ENCODE measurements around the gene SVEP1.
"Not testable (repeated sequence)": the region's sequence is repeated elsewhere in the genome, so short reads cannot be mapped to it uniquely, and the experiment has no call there.

SVEP1 gene

DNA sequence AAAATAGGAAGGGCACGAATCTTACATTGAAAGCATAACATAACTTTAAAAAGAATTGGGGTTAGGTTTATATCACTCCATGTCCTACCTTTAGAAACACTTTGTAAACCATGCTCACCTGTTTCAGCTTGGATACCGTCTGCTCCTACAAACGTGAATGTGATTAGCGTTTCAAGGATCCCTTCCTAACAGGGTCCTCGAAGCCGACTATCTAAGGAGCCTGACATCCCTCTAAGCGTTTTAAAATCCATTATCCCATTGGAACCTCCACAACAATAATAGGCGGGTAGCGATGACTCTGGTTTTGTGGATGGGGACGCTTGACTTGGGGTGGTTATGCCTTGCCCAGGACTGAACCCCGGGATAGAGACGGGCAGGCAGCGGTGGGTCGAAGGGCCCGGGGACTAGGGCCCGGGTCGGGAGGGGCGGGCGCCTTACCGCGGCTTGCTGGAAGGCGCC, 937 bp downstream of the SVEP1 start:
- no peak for DNase-seq (ENCODE audit: low spot score)

GRCh38 chr9:110575945-110576344, 3.6 kb downstream of the SVEP1 start:
- DNase-seq (ENCODE audit: low spot score): no peak

- no peak for DNase-seq (ENCODE audit: low spot score)
Measured at GRCh38 chr9:110575169-110575568, 4.4 kb downstream of the SVEP1 start.

DNA sequence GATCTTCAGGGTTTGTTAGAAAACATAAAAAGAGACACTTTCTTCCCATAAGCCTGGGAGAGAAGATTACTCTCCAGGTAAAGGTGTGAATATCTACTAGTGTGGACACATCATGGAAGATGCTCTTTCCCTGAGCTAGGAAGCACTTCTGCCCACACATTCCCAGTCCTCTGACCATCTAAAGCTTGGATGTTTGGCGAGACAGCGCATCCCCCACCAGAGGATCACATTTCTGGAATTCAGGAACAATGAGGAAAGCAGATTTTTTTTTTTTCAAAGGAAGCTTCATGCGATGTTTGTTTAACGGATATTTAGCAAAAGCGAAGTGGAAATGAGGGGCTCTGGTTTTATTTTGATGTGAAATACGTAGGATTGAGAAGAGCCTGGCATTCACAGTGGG, 6.2 kb downstream of the SVEP1 start:
- no peak for DNase-seq (ENCODE audit: low spot score)

DNA sequence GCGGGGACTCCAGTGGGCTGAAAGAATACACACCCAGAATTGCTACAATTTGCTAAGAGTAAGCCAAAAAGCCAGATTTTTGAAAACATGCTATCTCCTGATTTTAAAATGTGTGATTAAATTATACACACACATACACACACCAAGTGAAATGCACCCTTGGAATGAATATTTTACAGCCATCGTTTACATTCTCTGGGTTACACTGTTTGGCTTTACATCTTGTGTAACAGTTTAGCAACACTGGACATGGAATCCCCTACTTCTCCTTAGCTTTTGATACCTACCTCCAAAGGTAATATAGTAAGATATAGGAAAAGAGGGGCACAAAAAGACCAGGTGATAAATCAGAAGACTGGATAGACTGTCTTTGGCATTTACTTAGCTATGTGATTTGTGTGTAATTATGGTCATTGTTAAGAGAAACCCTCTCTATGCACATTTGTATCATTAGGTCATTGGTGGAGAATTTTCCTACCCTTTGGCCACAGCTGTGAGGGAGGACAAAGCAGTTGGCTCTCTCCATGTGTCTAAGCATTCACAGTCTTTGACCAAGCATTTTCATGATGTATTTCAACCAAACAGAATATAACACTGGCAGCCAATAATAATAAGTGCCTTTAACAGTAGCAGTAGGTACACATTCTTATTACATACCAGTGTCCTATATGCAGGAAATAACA, 7.6 kb downstream of the SVEP1 start:
- no peak for DNase-seq (ENCODE audit: low spot score)

DNA sequence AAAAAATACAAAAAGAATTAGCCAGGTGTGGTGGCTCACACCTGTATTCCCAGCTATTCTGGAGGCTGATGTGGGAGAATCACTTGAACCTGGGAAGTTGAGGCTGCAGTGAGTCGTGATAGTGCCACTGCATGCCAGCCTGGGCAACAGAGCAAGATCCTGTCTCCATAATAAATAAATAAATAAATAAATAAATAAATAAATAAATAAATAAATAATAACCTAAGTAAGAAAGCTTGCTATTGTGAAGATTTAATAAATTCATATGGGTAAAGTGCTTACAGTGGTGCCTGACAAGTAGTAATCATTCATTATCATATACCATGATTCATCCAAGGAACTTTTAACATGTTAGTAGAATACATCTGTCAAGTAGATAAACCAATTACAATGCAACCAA, 13.4 kb downstream of the SVEP1 start:
- DNase-seq (ENCODE audit: low spot score): no peak

GRCh38 chr9:110561826-110562225, 17.7 kb downstream of the SVEP1 start:
- DNase-seq (ENCODE audit: low spot score): no peak

DNA sequence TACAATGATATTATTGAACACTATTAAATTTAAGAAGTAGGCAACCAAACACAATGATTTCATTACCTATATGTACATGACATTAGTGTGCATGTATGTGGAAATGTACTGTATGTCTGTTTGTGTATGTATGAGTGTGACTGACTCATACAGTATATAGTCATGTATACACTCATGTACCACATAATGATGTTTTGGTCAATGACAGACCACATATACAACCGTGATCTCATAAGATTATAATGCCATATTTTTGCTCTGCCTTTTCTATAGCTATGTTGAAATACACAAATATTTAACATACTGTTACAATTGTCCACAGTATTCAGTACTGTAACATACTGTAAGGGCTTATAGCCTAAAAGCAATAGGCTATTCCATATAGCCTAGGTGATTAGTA, 19.7 kb downstream of the SVEP1 start:
- no peak for DNase-seq (ENCODE audit: low spot score)

DNA sequence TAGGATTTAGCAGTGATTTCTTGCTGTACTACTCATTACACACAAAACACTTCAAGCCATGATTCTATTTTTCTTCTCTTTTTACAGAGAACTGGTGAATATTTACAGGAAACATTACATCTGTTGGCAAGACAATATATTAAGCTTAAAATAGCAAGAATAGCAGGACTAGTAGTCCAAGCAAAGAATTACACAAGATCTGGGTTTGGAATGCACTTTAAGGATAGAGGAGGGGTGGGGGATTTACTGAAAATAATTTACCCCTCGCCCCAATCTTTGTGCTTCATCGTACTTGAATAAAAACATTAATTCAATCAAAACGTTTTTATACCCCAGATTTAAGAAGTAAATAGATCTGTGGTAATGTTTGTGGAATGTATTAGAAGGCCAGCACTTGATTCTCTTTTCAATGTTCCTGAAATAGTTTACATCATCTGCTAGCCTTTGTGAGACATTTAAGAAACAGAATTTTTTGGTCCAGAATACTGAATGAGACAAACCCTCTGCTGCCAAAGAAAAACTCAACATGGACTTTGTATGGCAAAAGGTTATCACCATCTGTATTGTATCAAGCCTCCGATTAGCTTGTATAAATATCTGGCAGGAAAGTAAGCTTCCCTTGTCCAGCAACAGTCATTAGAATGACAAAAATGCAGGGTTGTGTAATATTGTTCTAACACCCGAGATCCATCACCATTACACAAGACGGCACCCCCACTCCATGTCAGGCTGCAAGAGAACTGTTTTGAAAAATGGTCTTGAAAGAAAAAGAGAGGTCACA, 23.8 kb downstream of the SVEP1 start:
- no peak for DNase-seq (ENCODE audit: low spot score)

- DNase-seq (ENCODE audit: low spot score): no peak
Measured at GRCh38 chr9:110546411-110546871, 33.1 kb downstream of the SVEP1 start.

- no peak for DNase-seq (ENCODE audit: low spot score)
Measured at GRCh38 chr9:110545705-110546104, 33.8 kb downstream of the SVEP1 start.

DNA sequence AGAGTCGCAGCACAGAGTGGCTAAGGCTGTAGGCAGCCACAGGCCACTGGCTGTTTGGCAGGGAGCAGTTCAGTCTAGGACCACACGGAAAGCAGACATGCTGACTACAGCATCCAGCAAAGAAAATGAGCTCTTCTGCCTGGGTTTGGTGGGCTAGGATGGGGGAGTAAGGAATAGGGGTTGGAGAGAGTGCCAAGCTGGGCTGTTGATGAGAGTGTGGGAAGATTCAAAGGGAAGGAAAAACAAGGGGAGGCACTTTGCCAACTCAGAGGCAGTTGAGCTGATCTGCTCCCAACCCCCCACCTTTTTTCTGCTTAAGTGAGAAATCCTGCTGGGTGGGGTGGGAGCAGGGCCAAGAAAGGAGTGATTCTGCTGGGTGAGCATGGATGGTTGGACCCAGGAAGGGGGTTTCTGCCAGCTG, 35.9 kb downstream of the SVEP1 start:
- DNase-seq (ENCODE audit: low spot score): peak; percentile 30

GRCh38 chr9:110541950-110542349, 37.6 kb downstream of the SVEP1 start:
- DNase-seq (ENCODE audit: low spot score): no peak

GRCh38 chr9:110538647-110539041, 40.9 kb downstream of the SVEP1 start:
- no peak for DNase-seq (ENCODE audit: low spot score)

DNA sequence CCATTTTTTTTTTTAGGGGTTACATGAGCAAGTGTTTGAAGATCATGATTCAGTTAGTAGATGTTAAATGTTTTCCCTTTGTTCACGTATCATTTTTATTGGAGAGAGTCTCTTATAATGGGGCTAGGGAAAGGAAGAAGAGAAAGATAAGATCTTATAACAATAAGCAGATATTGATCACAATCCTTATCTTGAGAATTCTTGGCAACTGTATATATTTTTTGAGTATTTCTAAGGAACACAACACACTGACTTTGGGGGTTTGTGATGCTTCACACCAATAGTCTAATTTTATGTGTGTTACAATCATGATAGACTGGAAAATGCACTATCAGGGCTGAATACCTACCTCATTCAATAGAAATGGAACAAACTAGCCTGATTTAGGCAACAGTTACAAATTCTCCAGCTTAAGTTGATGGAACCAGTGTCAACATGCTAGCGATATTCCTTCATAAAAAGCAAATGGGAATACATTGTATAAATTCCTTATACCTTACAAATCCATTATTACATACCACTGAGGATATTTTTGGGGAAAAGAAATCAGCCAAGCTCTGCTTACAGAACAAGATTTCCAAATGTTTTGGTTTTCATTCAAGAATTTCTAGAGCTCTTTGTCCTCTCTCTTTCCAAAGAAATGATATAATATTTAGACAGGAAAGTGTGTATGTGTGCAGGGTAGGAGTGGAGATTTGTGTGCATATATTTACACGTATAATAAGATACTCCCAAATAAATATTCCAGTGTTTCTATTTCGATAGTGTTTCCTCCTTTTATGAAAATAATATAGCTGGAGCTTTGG, 41.5 kb downstream of the SVEP1 start:
- DNase-seq (ENCODE audit: low spot score): no peak

- DNase-seq (ENCODE audit: low spot score): no peak
Measured at GRCh38 chr9:110536822-110537221, 42.7 kb downstream of the SVEP1 start.

DNA sequence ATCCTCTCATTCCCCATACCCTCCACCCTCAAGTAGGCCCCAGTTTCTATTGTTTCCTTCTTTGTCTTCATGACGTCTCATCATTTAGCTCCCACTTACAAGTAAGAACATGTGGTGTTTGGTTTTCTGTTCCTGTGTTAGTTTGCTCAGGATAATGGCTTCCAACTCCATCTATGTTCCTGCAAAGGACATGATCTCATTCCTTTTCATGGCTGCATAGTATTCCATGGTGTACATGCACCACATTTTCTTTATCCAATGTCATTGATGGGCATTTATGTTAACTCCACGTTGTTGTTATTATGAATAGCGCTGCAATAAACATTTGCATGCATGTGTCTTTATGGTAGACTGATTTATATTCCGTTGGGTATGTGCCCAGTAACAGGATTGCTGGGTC, 45.4 kb downstream of the SVEP1 start:
- not testable (repeated sequence) for DNase-seq (ENCODE audit: low spot score)

- no peak for DNase-seq (ENCODE audit: low spot score)
Measured at GRCh38 chr9:110532908-110533665, 46.5 kb downstream of the SVEP1 start.

DNA sequence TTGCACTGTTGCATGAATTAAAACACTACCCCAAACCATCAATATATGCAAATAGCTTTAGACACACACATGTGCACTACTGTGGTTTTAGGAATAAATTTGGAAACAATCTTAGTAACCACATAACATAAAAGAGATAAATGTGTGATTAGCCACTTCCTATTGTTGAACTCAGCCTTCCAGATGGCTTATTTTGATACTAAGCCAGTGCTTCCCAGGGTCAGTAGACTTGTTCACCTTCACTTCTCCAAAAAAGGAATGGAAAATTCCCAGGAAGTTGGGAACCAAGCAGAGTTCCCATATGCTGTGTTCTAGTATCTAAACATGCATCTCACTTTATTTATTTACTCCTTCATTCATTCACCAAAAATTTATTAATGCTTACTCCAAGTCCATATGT, 47.8 kb downstream of the SVEP1 start:
- no peak for DNase-seq (ENCODE audit: low spot score)

GRCh38 chr9:110531241-110531640, 48.3 kb downstream of the SVEP1 start:
- DNase-seq (ENCODE audit: low spot score): not testable (repeated sequence)

DNA sequence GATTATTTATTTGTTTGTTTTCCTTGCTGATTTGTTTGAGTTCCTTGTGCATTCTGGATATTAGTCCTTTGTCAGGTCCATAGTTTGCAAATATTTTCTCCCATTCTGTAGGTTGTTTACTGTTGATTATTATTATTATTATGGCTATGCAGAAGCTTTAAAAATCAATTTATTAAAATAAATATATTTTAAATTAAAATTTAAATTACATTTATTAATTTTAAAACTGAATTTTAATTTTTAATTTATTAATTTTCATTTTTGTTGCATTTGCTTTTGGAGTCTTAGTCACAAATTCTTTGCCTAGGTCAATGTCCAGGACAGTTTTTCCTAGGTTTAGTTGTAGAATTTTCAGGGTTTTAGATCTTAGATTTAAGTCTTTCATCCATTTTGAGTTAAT, 50.9 kb downstream of the SVEP1 start:
- no peak for DNase-seq (ENCODE audit: low spot score)

DNA sequence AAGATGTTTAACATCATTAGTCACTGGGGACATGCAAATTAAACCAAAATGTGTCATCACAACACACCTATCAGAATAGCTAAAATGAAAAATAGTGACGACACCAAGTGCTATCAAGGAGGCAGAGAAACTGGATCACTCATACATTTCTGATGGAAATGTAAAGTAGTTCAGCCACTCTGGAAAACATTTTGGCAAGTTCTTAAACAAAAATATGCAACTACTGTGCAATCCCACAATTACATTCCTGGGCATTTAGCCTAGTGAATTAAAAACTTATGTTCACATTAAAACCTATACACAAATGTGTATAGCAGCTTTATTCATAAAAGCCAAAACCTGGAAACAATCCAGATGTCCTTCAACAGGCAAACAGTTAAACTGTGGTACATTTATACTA, 53.1 kb downstream of the SVEP1 start:
- no peak for DNase-seq (ENCODE audit: low spot score)
